ENCODE data around the gene FAM131A.

Gene FAM131A

DNA sequence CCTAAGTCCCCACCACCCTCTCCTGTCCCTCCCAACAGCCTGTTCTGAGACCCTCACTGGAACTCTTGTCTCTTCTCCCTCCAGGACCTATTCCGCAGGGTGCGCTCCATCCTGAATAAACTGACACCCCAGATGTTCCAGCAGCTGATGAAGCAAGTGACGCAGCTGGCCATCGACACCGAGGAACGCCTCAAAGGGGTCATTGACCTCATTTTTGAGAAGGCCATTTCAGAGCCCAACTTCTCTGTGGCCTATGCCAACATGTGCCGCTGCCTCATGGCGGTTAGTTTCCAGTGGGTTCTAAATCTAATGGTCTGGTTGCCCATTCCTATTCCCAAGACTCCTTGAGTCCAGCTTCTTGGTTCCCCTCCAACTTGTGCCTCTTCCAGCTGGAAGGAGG lies 13.7 kb upstream of the FAM131A start:
- H3K4me3 ChIP-seq (ENCODE audit: low read depth, low read length) = no peak overlapping the region
- TF ChIP-seq, protein P1, sequence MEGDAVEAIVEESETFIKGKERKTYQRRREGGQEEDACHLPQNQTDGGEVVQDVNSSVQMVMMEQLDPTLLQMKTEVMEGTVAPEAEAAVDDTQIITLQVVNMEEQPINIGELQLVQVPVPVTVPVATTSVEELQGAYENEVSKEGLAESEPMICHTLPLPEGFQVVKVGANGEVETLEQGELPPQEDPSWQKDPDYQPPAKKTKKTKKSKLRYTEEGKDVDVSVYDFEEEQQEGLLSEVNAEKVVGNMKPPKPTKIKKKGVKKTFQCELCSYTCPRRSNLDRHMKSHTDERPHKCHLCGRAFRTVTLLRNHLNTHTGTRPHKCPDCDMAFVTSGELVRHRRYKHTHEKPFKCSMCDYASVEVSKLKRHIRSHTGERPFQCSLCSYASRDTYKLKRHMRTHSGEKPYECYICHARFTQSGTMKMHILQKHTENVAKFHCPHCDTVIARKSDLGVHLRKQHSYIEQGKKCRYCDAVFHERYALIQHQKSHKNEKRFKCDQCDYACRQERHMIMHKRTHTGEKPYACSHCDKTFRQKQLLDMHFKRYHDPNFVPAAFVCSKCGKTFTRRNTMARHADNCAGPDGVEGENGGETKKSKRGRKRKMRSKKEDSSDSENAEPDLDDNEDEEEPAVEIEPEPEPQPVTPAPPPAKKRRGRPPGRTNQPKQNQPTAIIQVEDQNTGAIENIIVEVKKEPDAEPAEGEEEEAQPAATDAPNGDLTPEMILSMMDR (IDR thresholded peaks at IDR 0.05; ENCODE audit: control insufficient read depth, extremely low read depth, insufficient read depth) = no peak
- DNase-seq (ENCODE audit: low read depth) = no peak

- DNase-seq (ENCODE audit: low read depth) = no peak
- TF ChIP-seq, protein P1 (IDR thresholded peaks at IDR 0.05; ENCODE audit: control insufficient read depth, extremely low read depth, insufficient read depth) = no peak
- H3K4me3 ChIP-seq (ENCODE audit: low read depth, low read length) = no peak overlapping the region
Observed at GRCh38 chr3:184325269-184325668, 12.1 kb upstream of the FAM131A start.

DNA sequence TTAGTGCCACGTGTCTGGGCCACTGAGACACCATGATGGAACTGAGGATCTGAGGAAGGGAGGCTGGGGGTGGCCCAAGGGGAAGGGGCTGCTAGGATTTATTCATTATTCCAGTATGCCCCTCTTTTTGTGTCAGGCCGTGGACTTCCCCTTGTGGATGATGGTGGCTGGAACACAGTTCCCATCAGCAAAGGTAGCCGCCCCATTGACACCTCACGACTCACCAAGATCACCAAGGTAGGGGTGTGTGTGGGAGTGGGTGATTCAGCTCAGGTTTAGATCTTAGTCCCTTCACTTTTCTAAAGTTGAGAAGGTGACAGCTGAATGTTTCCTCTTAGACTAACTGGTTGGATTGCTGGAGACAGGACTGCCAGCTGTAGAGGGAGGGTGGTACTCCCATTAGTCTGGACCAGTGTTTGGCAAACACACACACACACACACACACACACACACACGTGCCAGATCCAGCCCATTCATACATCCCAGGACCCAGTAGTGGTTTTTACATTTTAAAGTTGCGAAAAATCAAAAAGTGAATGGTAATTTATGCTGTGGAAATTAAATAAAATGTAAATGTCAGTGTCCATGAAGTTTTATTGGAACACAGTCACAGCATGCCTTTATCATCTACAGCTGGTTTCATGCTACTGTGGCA lies 11.6 kb upstream of the FAM131A start:
- DNase-seq (ENCODE audit: low read depth) = no peak
- TF ChIP-seq, protein P1 (IDR thresholded peaks at IDR 0.05; ENCODE audit: control insufficient read depth, extremely low read depth, insufficient read depth) = no peak
- H3K4me3 ChIP-seq (ENCODE audit: low read depth, low read length) = no peak overlapping the region

- no peak overlapping the region for H3K4me3 ChIP-seq (ENCODE audit: low read depth, low read length)
- no peak for DNase-seq (ENCODE audit: low read depth)
- TF ChIP-seq, protein P1 (IDR thresholded peaks at IDR 0.05; ENCODE audit: control insufficient read depth, extremely low read depth, insufficient read depth) = no peak
Observed at GRCh38 chr3:184327171-184327570, 10.2 kb upstream of the FAM131A start.

DNA sequence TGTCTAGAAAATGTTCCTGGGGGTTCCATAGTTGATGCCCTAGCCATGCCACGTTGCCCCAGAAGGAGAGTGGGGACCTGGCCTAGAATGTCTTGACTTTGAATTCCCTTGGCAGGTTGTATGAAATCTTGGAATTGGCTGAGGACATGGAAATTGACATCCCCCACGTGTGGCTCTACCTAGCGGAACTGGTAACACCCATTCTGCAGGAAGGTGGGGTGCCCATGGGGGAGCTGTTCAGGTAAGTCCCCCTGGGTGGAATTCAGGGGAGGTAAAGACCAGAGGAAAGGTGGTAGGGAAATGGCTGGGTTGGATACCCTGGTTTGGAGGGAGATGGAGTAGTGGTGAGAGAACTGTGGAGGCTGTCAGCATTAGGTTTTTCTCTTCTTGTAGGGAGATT lies 8.9 kb upstream of the FAM131A start:
- no peak overlapping the region for H3K4me3 ChIP-seq (ENCODE audit: low read depth, low read length)
- DNase-seq (ENCODE audit: low read depth) = no peak
- TF ChIP-seq, protein P1 (IDR thresholded peaks at IDR 0.05; ENCODE audit: control insufficient read depth, extremely low read depth, insufficient read depth) = no peak

GRCh38 chr3:184332370-184333090 lies 4.9 kb upstream of the FAM131A start:
- no peak overlapping the region for H3K4me3 ChIP-seq (ENCODE audit: low read depth, low read length)
- DNase-seq (ENCODE audit: low read depth) = no peak
- TF ChIP-seq, protein P1 (IDR thresholded peaks at IDR 0.05; ENCODE audit: control insufficient read depth, extremely low read depth, insufficient read depth) = no peak
